Activated gamma-delta T cell (primary cell): ENCODE results near the gene SLC38A9.
"Not testable (repeated sequence)": the region's sequence is repeated elsewhere in the genome, so short reads cannot be mapped to it uniquely, and the experiment has no call there.

Source experiments
- DNase-seq: peaks from one replicate; lab custom pipeline; 2025; lab: John Stamatoyannopoulos, UW

Gene SLC38A9

DNA sequence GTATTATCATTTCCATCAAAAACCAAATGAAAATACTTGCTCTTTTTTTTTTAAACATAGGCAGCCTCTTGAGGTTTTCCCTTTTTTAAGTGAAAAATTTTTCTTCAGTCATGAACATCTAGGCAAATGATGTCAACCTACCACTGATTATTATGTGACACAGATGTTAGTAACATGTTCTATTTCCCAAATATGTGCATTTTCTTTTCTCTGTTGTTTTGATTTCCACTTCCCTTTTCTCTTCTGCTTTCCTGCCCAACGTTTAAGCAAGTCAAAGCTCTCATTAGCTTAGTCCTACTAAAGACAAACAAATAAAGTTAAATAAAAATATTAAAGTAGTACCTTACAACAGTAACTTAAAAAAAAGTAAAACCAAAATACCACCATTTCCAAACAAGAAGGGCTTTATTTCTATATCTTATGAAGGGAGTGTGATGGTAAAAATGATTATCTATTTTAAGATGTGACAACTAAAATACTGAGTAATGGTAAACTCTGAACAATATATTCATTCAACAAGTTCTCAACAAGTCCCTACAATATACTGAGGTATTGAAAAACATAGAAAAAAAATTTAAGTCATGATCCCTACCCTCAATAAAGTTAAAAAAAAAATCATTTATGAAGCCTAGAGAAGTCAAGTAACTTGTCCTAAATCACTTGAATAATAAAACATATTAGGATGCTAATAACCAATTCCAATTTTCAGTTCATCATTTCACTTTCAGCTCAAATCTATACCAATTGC, 9.4 kb downstream of the SLC38A9 start:
- DNase-seq = no peak

- DNase-seq = no peak
Observed at GRCh38 chr5:55701462-55702103, 10.5 kb downstream of the SLC38A9 start.

DNA sequence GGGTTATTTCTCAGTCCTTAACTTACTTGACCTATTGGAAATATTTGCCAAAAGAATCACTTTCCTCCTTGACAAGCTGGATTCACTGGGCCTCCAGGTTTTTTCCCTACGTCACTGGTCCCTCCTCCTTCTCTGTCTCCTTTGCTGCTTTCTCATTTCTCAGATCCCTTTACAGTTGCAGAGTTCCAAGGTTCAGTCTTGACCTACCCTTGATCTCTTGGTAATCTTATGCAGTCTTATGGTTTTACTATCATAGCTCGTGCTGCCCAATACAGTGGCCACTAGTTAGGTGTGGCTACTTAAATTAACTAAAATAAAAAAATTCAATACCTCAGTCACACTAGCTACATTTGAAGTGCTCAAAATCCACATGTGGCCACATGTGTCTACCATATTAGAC, 11.4 kb downstream of the SLC38A9 start:
- no peak for DNase-seq

GRCh38 chr5:55699041-55699688, 13.0 kb downstream of the SLC38A9 start:
- DNase-seq = no peak

DNA sequence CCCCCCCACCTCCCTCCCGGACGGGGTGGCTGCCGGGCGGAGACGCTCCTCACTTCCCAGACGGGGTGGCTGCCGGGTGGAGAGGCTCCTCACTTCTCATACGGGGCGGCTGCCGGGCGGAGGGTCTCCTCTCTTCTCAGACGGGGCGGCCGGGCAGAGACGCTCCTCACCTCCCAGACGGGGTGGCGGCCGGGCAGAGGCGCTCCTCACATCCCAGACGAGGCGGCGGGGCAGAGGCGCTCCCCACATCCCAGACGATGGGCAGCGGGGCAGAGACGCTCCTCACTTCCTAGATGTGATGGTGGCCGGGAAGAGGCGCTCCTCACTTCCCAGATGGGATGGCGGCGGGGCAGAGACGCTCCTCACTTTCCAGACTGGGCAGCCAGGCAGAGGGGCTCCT, 15.4 kb downstream of the SLC38A9 start:
- DNase-seq = not testable (repeated sequence)

- DNase-seq = no peak
Observed at GRCh38 chr5:55694152-55694830, 17.8 kb downstream of the SLC38A9 start.

GRCh38 chr5:55692509-55692908, 19.6 kb downstream of the SLC38A9 start:
- DNase-seq = no peak

DNA sequence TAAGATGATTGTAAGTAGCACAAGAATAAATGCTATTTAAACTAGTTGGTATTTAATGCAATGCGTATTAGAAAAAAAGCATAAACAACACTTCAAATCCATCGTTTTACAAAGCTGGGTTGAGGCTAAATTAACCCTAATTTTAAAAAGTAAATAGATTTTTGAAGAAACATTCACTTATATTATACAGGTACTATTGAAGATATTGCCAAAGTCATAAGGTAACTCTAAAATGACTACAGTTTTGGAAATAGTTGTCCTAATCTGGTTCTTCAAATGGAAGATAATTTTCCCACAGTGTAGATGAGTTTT, 20.1 kb downstream of the SLC38A9 start:
- DNase-seq = no peak

- DNase-seq = no peak
Observed at GRCh38 chr5:55691265-55692105, 20.6 kb downstream of the SLC38A9 start.

- DNase-seq = no peak
Observed at GRCh38 chr5:55682071-55682470, 30.1 kb downstream of the SLC38A9 start.

DNA sequence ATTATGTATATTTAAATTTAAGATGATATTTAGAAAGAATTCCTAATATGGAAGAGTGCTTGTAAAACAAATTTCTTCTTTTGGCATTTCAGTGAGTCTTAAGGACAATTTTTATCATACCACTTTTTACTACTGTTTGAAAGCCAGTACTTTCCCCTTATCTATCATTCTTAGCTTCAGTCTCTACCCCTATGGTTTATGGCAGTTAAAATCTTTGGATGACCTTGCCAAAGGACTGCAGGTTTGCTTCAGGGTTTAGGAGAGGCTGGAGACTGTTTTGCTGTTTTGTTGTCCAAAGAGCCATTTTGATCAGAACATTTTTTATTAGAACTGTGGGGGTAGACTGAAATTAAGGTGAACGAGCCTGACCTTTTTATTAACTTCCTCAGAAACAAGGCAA, 30.8 kb downstream of the SLC38A9 start:
- no peak for DNase-seq

DNA sequence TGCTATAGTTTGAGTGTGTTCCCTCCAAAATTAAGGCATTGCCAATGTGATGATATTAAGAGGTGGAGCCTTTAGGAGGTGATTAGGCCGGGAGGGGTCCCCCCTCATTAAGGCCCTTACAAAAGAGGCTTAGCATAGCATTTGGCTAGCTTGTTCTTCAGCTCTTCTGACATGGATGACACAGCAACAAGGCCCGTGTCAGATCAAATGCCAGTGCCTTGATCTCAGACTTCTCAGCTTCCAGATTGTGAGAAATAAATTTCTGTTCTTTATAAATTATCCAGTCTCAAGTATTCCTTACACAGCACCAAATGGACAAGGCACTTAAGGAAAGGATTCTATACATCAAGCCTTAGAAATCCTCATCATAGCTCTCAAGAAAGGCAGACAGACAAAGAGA, 31.8 kb downstream of the SLC38A9 start:
- DNase-seq = no peak

GRCh38 chr5:55679556-55679955, 32.6 kb downstream of the SLC38A9 start:
- DNase-seq = no peak

GRCh38 chr5:55675119-55675518, 37.0 kb downstream of the SLC38A9 start:
- no peak for DNase-seq

DNA sequence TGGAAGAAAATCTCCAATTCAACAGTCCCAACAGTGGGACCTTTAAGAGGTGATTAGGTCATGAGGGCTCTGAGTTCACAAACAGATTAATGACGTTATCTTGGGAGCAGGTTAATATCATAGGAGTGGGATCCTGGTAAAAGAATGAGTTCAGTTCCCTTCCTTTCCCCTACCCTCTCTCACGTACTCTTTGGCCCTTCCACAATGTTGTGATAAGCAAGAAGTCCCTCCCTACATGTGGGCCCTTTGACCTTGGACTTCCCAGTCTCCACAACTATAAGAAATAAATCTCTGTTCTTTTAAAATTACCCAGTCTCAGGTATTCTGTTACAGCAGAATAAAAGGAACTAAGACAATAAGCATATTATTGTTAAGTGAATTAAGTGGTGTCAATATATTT, 37.8 kb downstream of the SLC38A9 start:
- no peak for DNase-seq

- no peak for DNase-seq
Observed at GRCh38 chr5:55672477-55672911, 39.6 kb downstream of the SLC38A9 start.

DNA sequence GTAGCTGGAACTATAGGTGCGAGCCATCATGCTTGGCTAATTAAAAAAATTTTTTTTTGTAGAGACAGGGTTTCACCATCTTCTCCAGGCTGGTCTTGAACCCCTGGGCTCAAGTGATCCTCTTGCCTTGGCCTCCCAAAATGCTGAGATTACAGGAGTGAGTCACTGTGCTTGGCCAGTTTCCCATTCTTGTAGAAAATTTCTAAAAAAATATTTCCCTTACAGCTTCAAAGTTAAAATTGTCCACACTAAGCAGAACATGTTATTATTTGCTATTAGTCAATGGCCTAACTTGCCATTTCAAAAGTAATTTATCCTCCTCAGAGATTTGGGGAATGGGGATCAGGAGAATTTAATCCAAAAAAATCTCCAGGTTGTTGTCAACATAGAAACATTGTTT, 40.1 kb downstream of the SLC38A9 start:
- DNase-seq = no peak

GRCh38 chr5:55668356-55668755, 43.8 kb downstream of the SLC38A9 start:
- no peak for DNase-seq

DNA sequence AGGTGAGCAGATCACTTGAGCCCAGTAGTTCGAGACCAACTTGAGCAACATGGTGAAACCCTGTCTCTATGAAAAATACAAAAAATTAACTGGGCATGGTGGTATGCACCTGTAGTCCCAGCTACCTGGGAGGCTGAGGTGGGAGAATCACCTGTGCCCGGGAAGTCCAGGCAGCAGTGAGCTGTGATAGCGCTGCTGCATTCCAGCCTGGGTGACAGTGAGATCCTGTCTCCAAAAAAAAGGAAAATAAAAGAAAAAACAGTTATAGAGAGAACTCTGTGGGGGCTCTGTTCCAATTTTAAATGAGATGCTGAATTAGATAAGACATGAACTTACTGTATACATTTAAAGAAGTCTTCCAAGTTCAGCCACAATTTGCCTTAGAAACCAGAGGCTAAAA, 44.2 kb downstream of the SLC38A9 start:
- no peak for DNase-seq

- DNase-seq = no peak
Observed at GRCh38 chr5:55665065-55665464, 47.1 kb downstream of the SLC38A9 start.

GRCh38 chr5:55657443-55657842, 54.7 kb downstream of the SLC38A9 start:
- DNase-seq = no peak

GRCh38 chr5:55650386-55650785, 61.7 kb downstream of the SLC38A9 start:
- DNase-seq = no peak
